ENCODE results near the gene PSMD2.

PSMD2 gene

GRCh38 chr3:184299488-184300377, 692 bp downstream of the PSMD2 start:
- Histone ChIP-seq H4K20me1 (peaks cover 48% of the 10 kb centered on the region), H3K9ac (peak overlapping the region; percentile 95), H3K4me3 (peak overlapping the region; percentile 98), H3K36me3 (peaks cover 48% of the 10 kb centered on the region), H3K4me2 (peak overlapping the region; percentile 94), H3K27ac (peak overlapping the region; percentile 89), H3K4me1 (peaks cover 23% of the 10 kb centered on the region), H3K27me3 (no peaks in the 10 kb centered on the region), H3K9me3 (no peaks in the 10 kb centered on the region)
- TF ChIP-seq Cebpa-rat (IDR thresholded peaks at IDR 0.05): no peak

GRCh38 chr3:184300378-184300720, 1.3 kb downstream of the PSMD2 start:
- Histone ChIP-seq H3K9me3 (no peaks in the 10 kb centered on the region), H3K36me3 (peaks cover 54% of the 10 kb centered on the region), H3K27me3 (no peaks in the 10 kb centered on the region), H3K4me2 (peak overlapping the region; percentile 94), H3K4me3 (peak overlapping the region; percentile 98), H3K27ac (no peak overlapping the region), H3K9ac (peak overlapping the region; percentile 95), H4K20me1 (peaks cover 48% of the 10 kb centered on the region), H3K4me1 (peaks cover 23% of the 10 kb centered on the region)
- no peak for TF ChIP-seq Cebpa-rat (IDR thresholded peaks at IDR 0.05)

- Histone ChIP-seq H3K4me1 (peaks cover 9% of the 10 kb centered on the region), H3K4me2 (no peak overlapping the region), H3K27ac (no peak overlapping the region), H3K27me3 (no peaks in the 10 kb centered on the region), H3K36me3 (peaks cover 97% of the 10 kb centered on the region), H3K9me3 (no peaks in the 10 kb centered on the region), H3K4me3 (no peak overlapping the region), H4K20me1 (peaks cover 57% of the 10 kb centered on the region), H3K9ac (no peak overlapping the region)
- TF ChIP-seq Cebpa-rat (IDR thresholded peaks at IDR 0.05): no peak
Observed at GRCh38 chr3:184305577-184305976, 6.5 kb downstream of the PSMD2 start.

- Histone ChIP-seq H3K4me2 (no peak overlapping the region), H3K4me1 (0 out of 2 replicates have a peak, but pooled peaks cover 4% of the 10 kb centered on the region), H3K27ac (no peak overlapping the region), H3K27me3 (no peaks in the 10 kb centered on the region), H4K20me1 (peaks cover 48% of the 10 kb centered on the region), H3K9me3 (no peaks in the 10 kb centered on the region), H3K36me3 (peaks cover 89% of the 10 kb centered on the region), H3K9ac (no peak overlapping the region), H3K4me3 (no peak overlapping the region)
- TF ChIP-seq Cebpa-rat (IDR thresholded peaks at IDR 0.05): no peak
Observed at GRCh38 chr3:184306341-184306972, 7.4 kb downstream of the PSMD2 start.

GRCh38 chr3:184307915-184308314, 8.9 kb downstream of the PSMD2 start:
- Histone ChIP-seq H3K4me3 (no peak overlapping the region), H3K36me3 (peaks cover 74% of the 10 kb centered on the region)
- TF ChIP-seq Cebpa-rat (IDR thresholded peaks at IDR 0.05): no peak

GRCh38 chr3:184308744-184309143, 9.7 kb downstream of the PSMD2 start:
- Histone ChIP-seq H3K4me2 (no peak overlapping the region), H4K20me1 (peaks cover 27% of the 10 kb centered on the region; the same call in 1 of the 2 replicates), H3K27me3 (no peaks in the 10 kb centered on the region), H3K4me3 (no peak overlapping the region), H3K9me3 (no peaks in the 10 kb centered on the region), H3K27ac (no peak overlapping the region), H3K36me3 (peaks cover 66% of the 10 kb centered on the region), H3K4me1 (peaks cover 2% of the 10 kb centered on the region), H3K9ac (no peak overlapping the region)
- no peak for TF ChIP-seq Cebpa-rat (IDR thresholded peaks at IDR 0.05)

More at GRCh38 chr3:184307915-184308314, 8.9 kb downstream of the PSMD2 start:
- Histone ChIP-seq H3K9ac (no peak overlapping the region), H4K20me1 (peaks cover 34% of the 10 kb centered on the region; the same call in 1 of the 2 replicates), H3K4me2 (no peak overlapping the region), H3K27ac (no peak overlapping the region), H3K9me3 (no peaks in the 10 kb centered on the region), H3K4me1 (no peaks in the 10 kb centered on the region), H3K27me3 (no peaks in the 10 kb centered on the region)

- Histone ChIP-seq H3K4me2 (no peak overlapping the region), H4K20me1 (peaks cover 32% of the 10 kb centered on the region), H3K27me3 (no peaks in the 10 kb centered on the region), H3K4me3 (no peak overlapping the region), H3K9me3 (no peaks in the 10 kb centered on the region), H3K4me1 (peaks cover 14% of the 10 kb centered on the region), H3K36me3 (peaks cover 45% of the 10 kb centered on the region), H3K9ac (no peak overlapping the region), H3K27ac (no peak overlapping the region)
- TF ChIP-seq Cebpa-rat (IDR thresholded peaks at IDR 0.05): no peak
Observed at GRCh38 chr3:184311633-184312032, 12.6 kb downstream of the PSMD2 start.

- Histone ChIP-seq H3K4me1 (peaks cover 41% of the 10 kb centered on the region), H3K4me2 (peak within 1 kb of the TSS; percentile 95), H3K27me3 (no peaks in the 10 kb centered on the region), H3K36me3 (peaks cover 45% of the 10 kb centered on the region), H3K27ac (peak within 1 kb of the TSS; percentile 98), H3K4me3 (peak within 1 kb of the TSS; percentile 86), H3K9me3 (no peaks in the 10 kb centered on the region), H4K20me1 (peaks cover 45% of the 10 kb centered on the region), H3K9ac (peak within 1 kb of the TSS; percentile 95)
- no peak for TF ChIP-seq Cebpa-rat (IDR thresholded peaks at IDR 0.05)
Observed at GRCh38 chr3:184314363-184314699, 15.3 kb downstream of the PSMD2 start, which contains the start of gene EIF4G1. EIF4G1 (plus strand) TSS chr3:184314606; CDS start chr3:184315797, 1,191 bp downstream.

- Histone ChIP-seq H3K36me3 (peaks cover 47% of the 10 kb centered on the region), H3K9ac (peak overlapping the region; percentile 95), H3K4me3 (peak overlapping the region; percentile 86), H4K20me1 (peaks cover 51% of the 10 kb centered on the region), H3K4me2 (peak overlapping the region; percentile 95), H3K9me3 (no peaks in the 10 kb centered on the region), H3K27me3 (no peaks in the 10 kb centered on the region), H3K4me1 (peaks cover 46% of the 10 kb centered on the region), H3K27ac (peak overlapping the region; percentile 98)
- no peak for TF ChIP-seq Cebpa-rat (IDR thresholded peaks at IDR 0.05)
Observed at GRCh38 chr3:184314700-184315542, 15.9 kb downstream of the PSMD2 start.

All from BLaER1 (cell line).